Glutamatergic neuron (in vitro differentiated cells): ENCODE results near the gene C4orf50. TPM values are rescaled to one million over a fixed set of nuclear protein-coding genes. Genes with fewer than 3 reads are reported as not detected.
A peak's percentile ranks its signal among the peaks of the same experiment; 100 is the strongest.

Experiments
- DNase-seq: peaks from one replicate; pipeline ENCODE4 v3.0.0; 2022
- H3K27ac Mint-ChIP-seq: one replicate; pipeline ENCODE4 v1.8.0; 2020; ENCODE audit warnings: mild to moderate bottlenecking, mixed read lengths, inconsistent platforms; ENCODE audit not compliant: unreplicated experiment
- H3K27me3 Mint-ChIP-seq: one replicate; pipeline ENCODE4 v1.8.0; 2020; ENCODE audit warnings: mild to moderate bottlenecking, moderate library complexity, mixed read lengths, inconsistent platforms; ENCODE audit not compliant: unreplicated experiment
- H3K36me3 Mint-ChIP-seq: one replicate; pipeline ENCODE4 v1.8.0; 2020; ENCODE audit warnings: mild to moderate bottlenecking, mixed read lengths, inconsistent platforms; ENCODE audit not compliant: unreplicated experiment
- H3K4me1 Mint-ChIP-seq: one replicate; pipeline ENCODE4 v1.8.0; 2020; ENCODE audit warnings: mild to moderate bottlenecking, low read depth, mixed read lengths, inconsistent platforms; ENCODE audit not compliant: unreplicated experiment
- H3K4me3 Mint-ChIP-seq: one replicate; pipeline ENCODE4 v1.8.0; 2020; ENCODE audit warnings: mild to moderate bottlenecking, mixed read lengths, inconsistent platforms; ENCODE audit not compliant: unreplicated experiment
- H3K9me3 Mint-ChIP-seq: one replicate; pipeline ENCODE4 v1.8.0; 2020; ENCODE audit warnings: mild to moderate bottlenecking, moderate library complexity, mixed read lengths, inconsistent platforms; ENCODE audit not compliant: unreplicated experiment
- CTCF ChIP-seq: fragments of 200-600 bp; sonication (generic); IDR thresholded peaks from one replicate; pipeline ENCODE4 v1.5.0; 2021; ENCODE audit not compliant: partially characterized antibody, unreplicated experiment
- total RNA-seq: library from RNA; stranded (reverse); fragmentation: NEBNext Ultra II Directional; extraction: Animal tissue kit (Norgen Biotek cat#: 25700); gene quantifications from one replicate; pipeline ENCODE4 v1.2.1, GENCODE V29; 2021; ENCODE audit not compliant: unreplicated experiment

The C4orf50 gene
- total RNA-seq, 1 donor from 2014 or later: 0.56 TPM

- DNase-seq: no peak
- H3K36me3 Mint-ChIP-seq: peaks cover 5% of the 10 kb centered on the region
These were observed 62.4 kb downstream of the C4orf50 start for GRCh38 chr4:5955856-5956255.

GRCh38 chr4:5955201-5955821 lies 62.9 kb downstream of the C4orf50 start:
- Mint-ChIP-seq H3K27ac (peak overlapping the region; percentile 96), H3K36me3 (peaks cover 5% of the 10 kb centered on the region), H3K4me1 (peaks cover 64% of the 10 kb centered on the region), H3K9me3 (peaks cover 35% of the 10 kb centered on the region), H3K27me3 (peaks cover 24% of the 10 kb centered on the region), H3K4me3 (peak overlapping the region; percentile 77)
- TF ChIP-seq CTCF: no peak
- DNase-seq: peak; percentile 83

More at GRCh38 chr4:5955856-5956255, 62.4 kb downstream of the C4orf50 start:
- Mint-ChIP-seq H3K27ac (peak overlapping the region; percentile 96), H3K4me3 (peak overlapping the region; percentile 77), H3K4me1 (peaks cover 65% of the 10 kb centered on the region), H3K27me3 (peaks cover 24% of the 10 kb centered on the region), H3K9me3 (peaks cover 35% of the 10 kb centered on the region)
- TF ChIP-seq CTCF: no peak

- TF ChIP-seq CTCF: no peak
- peaks cover 56% of the 10 kb centered on the region for H3K4me1 Mint-ChIP-seq
- peaks cover 26% of the 10 kb centered on the region for H3K27me3 Mint-ChIP-seq
- peaks cover 5% of the 10 kb centered on the region for H3K36me3 Mint-ChIP-seq
- peak overlapping the region; percentile 69 for H3K4me3 Mint-ChIP-seq
- H3K27ac Mint-ChIP-seq: peak overlapping the region; percentile 96
- DNase-seq: peak; percentile 85
- H3K9me3 Mint-ChIP-seq: peaks cover 33% of the 10 kb centered on the region
These were observed 64.0 kb downstream of the C4orf50 start for GRCh38 chr4:5954056-5954760.

- H3K27me3 Mint-ChIP-seq: peaks cover 26% of the 10 kb centered on the region
- H3K36me3 Mint-ChIP-seq: peaks cover 5% of the 10 kb centered on the region
- no peak for TF ChIP-seq CTCF
- peaks cover 50% of the 10 kb centered on the region for H3K4me1 Mint-ChIP-seq
- H3K27ac Mint-ChIP-seq: peak overlapping the region; percentile 96
- no peak for DNase-seq
- H3K4me3 Mint-ChIP-seq: peak overlapping the region; percentile 20
- peaks cover 33% of the 10 kb centered on the region for H3K9me3 Mint-ChIP-seq
These were observed 65.0 kb downstream of the C4orf50 start for GRCh38 chr4:5952975-5953951.
